HEK293 (cell line): Measurements from ENCODE around the gene HIVEP2.

Experiments
- CTCF ChIA-PET: fragments of 350-600 bp; formaldehyde crosslinking; extraction: SDS; loops from one replicate; lab custom pipeline; 2021; ENCODE audit warnings: antibody characterized with exemption; lab: Yijun Ruan, JAX
- POLR2A ChIA-PET: fragments of 300-600 bp; formaldehyde crosslinking; extraction: SDS; loops from one replicate; lab custom pipeline; 2020; ENCODE audit warnings: antibody characterized with exemption, inconsistent platforms; lab: Yijun Ruan, JAX
- H3K27ac ChIP-seq: fragments of 200-500 bp; sonication (Bioruptor generic); 2 replicates; pipeline ENCODE4 v1.5.1; 2014; ENCODE audit warnings: low read depth, low read length, control low read depth, inconsistent platforms; ENCODE audit errors: extremely low read depth
- H3K36me3 ChIP-seq, 2 experiments: fragments of 200-500 bp in 1 of 2; sonication (Bioruptor generic) in 1 of 2; 1 replicate in 1 of 2; 2 replicates in 1 of 2; pipeline ENCODE4 v1.5.1; 2014 to 2017; ENCODE audit warnings: inconsistent platforms in 2 of 2, low read length in 2 of 2; ENCODE audit not compliant: control insufficient read depth in 2 of 2, insufficient read depth in 1 of 2
- H3K4me1 ChIP-seq: fragments of 200-500 bp; sonication (Bioruptor generic); 2 replicates; pipeline ENCODE4 v1.5.1; 2014; ENCODE audit warnings: mild to moderate bottlenecking, low read length, inconsistent platforms; ENCODE audit not compliant: control insufficient read depth, insufficient read depth
- H3K4me3 ChIP-seq: 2 replicates; pipeline ENCODE4 v1.5.1; 2011; ENCODE audit warnings: low read depth, mild to moderate bottlenecking, control low read depth, low read length, moderate library complexity
- H3K9me3 ChIP-seq: fragments of 200-500 bp; sonication (Bioruptor generic); 2 replicates; pipeline ENCODE4 v1.5.1; 2014; ENCODE audit warnings: low read depth, low read length, inconsistent platforms; ENCODE audit not compliant: control insufficient read depth, insufficient read depth
- BCL11A ChIP-seq: fragments of 450-650 bp; formaldehyde crosslinking; IDR thresholded peaks from 2 replicates; pipeline ENCODE4 v1.5.1; 2016; ENCODE audit warnings: low read depth, missing biosample characterization, missing genetic modification characterization
- GLI2 ChIP-seq: fragments of 450-650 bp; formaldehyde crosslinking; IDR thresholded peaks from 2 replicates; pipeline ENCODE4; 2017; ENCODE audit warnings: missing biosample characterization, missing genetic modification characterization, low read depth, borderline replicate concordance
- HOXD13 ChIP-seq: sonication (generic); formaldehyde crosslinking; IDR thresholded peaks from 2 replicates; pipeline ENCODE4 v1.8.0; 2022; ENCODE audit warnings: missing genetic modification reagents, borderline replicate concordance
- IKZF3 ChIP-seq: fragments of 450-650 bp; IDR thresholded peaks from 2 replicates; pipeline ENCODE4 v1.5.0; 2018; ENCODE audit warnings: missing biosample characterization, mild to moderate bottlenecking, missing genetic modification characterization, moderate library complexity
- KLF7 ChIP-seq: fragments of 450-650 bp; formaldehyde crosslinking; IDR thresholded peaks from 2 replicates; pipeline ENCODE4 v1.5.1; 2016; ENCODE audit warnings: missing biosample characterization, missing genetic modification characterization, borderline replicate concordance
- KLF9 ChIP-seq: fragments of 450-650 bp; formaldehyde crosslinking; IDR thresholded peaks from 2 replicates; pipeline ENCODE4 v1.5.1; 2016; ENCODE audit warnings: missing biosample characterization, missing genetic modification characterization, low read depth
- OVOL3 ChIP-seq: fragments of 450-650 bp; formaldehyde crosslinking; IDR thresholded peaks from 2 replicates; pipeline ENCODE4 v1.5.1; 2016; ENCODE audit warnings: missing biosample characterization, missing genetic modification characterization
- SALL2 ChIP-seq: fragments of 450-650 bp; formaldehyde crosslinking; IDR thresholded peaks from 2 replicates; pipeline ENCODE4 v1.5.0; 2017; ENCODE audit warnings: missing biosample characterization, mild to moderate bottlenecking, missing genetic modification characterization, borderline replicate concordance
- YY2 ChIP-seq: fragments of 450-650 bp; formaldehyde crosslinking; IDR thresholded peaks from 2 replicates; pipeline ENCODE4 v1.5.1; 2016; ENCODE audit warnings: missing biosample characterization, missing genetic modification characterization
- ZNF335 ChIP-seq: fragments of 450-650 bp; formaldehyde crosslinking; conservative IDR thresholded peaks from 2 replicates; pipeline ENCODE4 v1.5.1; 2016; ENCODE audit warnings: missing biosample characterization, missing genetic modification characterization
- ZNF404 ChIP-seq: fragments of 450-650 bp; formaldehyde crosslinking; IDR thresholded peaks from 2 replicates; pipeline ENCODE4 v1.5.1; 2017; ENCODE audit warnings: missing biosample characterization, missing genetic modification characterization
- ZNF48 ChIP-seq: fragments of 450-650 bp; formaldehyde crosslinking; IDR thresholded peaks from 2 replicates; pipeline ENCODE4 v1.5.1; 2016; ENCODE audit warnings: missing biosample characterization, missing genetic modification characterization
- ZNF623 ChIP-seq: fragments of 450-650 bp; formaldehyde crosslinking; IDR thresholded peaks from 2 replicates; pipeline ENCODE4 v1.5.1; 2016; ENCODE audit warnings: missing biosample characterization, missing genetic modification characterization
- ZNF629 ChIP-seq: fragments of 450-650 bp; formaldehyde crosslinking; IDR thresholded peaks from 2 replicates; pipeline ENCODE4 v1.5.1; 2017; ENCODE audit warnings: missing biosample characterization, missing genetic modification characterization
- ZNF677 ChIP-seq: fragments of 450-650 bp; IDR thresholded peaks from 2 replicates; pipeline ENCODE4 v1.5.0; 2018; ENCODE audit warnings: missing biosample characterization, mild to moderate bottlenecking, missing genetic modification characterization, moderate library complexity
- ZNF701 ChIP-seq: fragments of 450-650 bp; formaldehyde crosslinking; IDR thresholded peaks from 2 replicates; pipeline ENCODE4 v1.5.1; 2016; ENCODE audit warnings: missing biosample characterization, missing genetic modification characterization
- ZSCAN16 ChIP-seq: fragments of 450-650 bp; formaldehyde crosslinking; IDR thresholded peaks from 2 replicates; pipeline ENCODE4 v1.5.1; 2016; ENCODE audit warnings: missing biosample characterization, missing genetic modification characterization
- TF ChIP-seq, protein P1 (sequence below): fragments of 450-650 bp; formaldehyde crosslinking; IDR thresholded peaks from 2 replicates; pipeline ENCODE4 v1.5.1; 2016; ENCODE audit warnings: missing biosample characterization, missing genetic modification characterization
- TF ChIP-seq, protein P2 (sequence below): fragments of 450-650 bp; formaldehyde crosslinking; optimal IDR thresholded peaks from 2 replicates; pipeline ENCODE3; 2016; ENCODE audit warnings: missing biosample characterization, mild to moderate bottlenecking, missing genetic modification characterization
- TF ChIP-seq, protein P3 (sequence below): fragments of 450-650 bp; formaldehyde crosslinking; IDR thresholded peaks from 2 replicates; pipeline ENCODE4 v1.5.1; 2016; ENCODE audit warnings: missing biosample characterization, missing genetic modification characterization

HIVEP2 gene

DNA sequence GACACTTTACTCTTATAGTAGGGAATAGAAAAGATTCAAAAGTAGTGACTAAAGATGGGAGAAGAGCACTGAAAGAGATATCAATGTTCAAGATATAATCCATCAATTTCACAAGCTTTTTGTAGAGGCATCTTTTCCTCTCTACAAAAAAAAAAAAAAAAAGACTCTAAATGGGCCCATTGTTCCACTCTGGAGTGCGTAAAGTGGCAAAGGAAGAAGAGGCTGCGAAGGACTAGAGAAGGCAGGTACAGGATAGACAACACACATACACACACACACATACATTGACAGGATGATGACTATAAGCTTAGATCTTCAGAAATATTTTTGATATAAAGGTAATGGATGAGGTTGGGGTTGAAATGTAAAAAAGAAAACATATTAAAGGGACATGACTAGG is 157.6 kb downstream of the HIVEP2 start:
- Histone ChIP-seq H3K27ac (no peak overlapping the region), H3K9me3 (no peaks in the 10 kb centered on the region), H3K4me1 (no peaks in the 10 kb centered on the region), H3K4me3 (no peak overlapping the region), H3K36me3 (no peaks in the 10 kb centered on the region)
- ChIA-PET POLR2A (interaction anchor here (0.6 kb wide), 1 partner anchor 1115 kb away, joined by 4 read pairs; no protein-coding TSS in a partner anchor), CTCF (interaction anchor here (0.6 to 1.2 kb wide), 2 partner anchors 9 to 973 kb away, joined by 3 read pairs; no protein-coding TSS in a partner anchor)
- no peak for TF ChIP-seq ZSCAN16
- TF ChIP-seq, protein P1, sequence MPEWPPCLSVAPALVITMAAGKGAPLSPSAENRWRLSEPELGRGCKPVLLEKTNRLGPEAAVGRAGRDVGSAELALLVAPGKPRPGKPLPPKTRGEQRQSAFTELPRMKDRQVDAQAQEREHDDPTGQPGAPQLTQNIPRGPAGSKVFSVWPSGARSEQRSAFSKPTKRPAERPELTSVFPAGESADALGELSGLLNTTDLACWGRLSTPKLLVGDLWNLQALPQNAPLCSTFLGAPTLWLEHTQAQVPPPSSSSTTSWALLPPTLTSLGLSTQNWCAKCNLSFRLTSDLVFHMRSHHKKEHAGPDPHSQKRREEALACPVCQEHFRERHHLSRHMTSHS (tag by site-specific recombination) = no peak
- no peak for TF ChIP-seq GLI2 (tag by site-specific recombination)
- TF ChIP-seq ZNF629 (tag by site-specific recombination) = no peak

DNA sequence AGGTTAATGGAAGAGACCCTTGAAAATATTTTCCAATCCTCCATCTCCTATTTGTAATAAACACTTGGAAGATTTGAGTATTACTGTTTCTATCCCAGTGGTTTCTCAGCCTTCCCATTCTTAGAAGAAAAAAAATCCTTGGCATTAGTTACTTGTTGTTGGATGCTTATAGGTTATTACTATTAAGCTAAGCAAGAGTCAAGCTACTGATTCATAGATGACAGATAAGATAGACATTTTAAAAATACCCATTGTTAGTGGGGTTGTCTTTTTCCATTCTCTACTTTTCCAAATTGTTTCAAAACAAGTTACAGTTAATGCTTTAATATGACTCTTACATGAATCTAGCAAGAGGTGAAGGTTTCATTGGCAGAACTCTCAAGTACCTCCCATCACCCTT is 158.5 kb downstream of the HIVEP2 start:
- H3K36me3 ChIP-seq = no peaks in the 10 kb centered on the region
- no peaks in the 10 kb centered on the region for H3K9me3 ChIP-seq
- no peaks in the 10 kb centered on the region for H3K4me1 ChIP-seq
- ChIA-PET POLR2A (no interaction called here), CTCF (interaction anchor here (0.7 to 1.4 kb wide), 3 partner anchors 10 to 46 kb away, joined by 3 to 4 read pairs (median 4); no protein-coding TSS in a partner anchor)
- H3K27ac ChIP-seq = no peak overlapping the region
- no peak for TF ChIP-seq ZNF404 (tag by site-specific recombination)
- H3K4me3 ChIP-seq = no peak overlapping the region

DNA sequence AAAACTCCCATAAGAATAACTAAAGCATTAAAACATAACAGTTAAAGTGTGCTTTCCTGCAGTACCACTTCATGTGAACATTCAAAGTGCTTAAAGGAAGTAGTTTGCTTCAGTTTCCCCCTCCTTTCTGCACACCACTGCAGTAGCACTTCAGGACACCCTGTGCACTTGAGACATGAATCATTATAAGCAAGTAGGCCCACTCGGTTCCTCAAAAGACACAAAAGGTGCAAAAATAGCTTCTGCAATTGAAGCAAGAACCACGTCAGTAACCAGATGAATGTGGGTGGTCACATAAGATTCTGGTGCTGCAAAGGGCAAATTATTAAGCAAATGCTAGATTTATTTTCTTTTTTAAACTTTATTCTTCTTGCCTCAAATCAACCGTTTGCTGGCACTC is 160.6 kb downstream of the HIVEP2 start:
- H3K27ac ChIP-seq = no peak overlapping the region
- POLR2A ChIA-PET = no interaction called here
- no peak overlapping the region for H3K4me3 ChIP-seq
- H3K9me3 ChIP-seq = no peaks in the 10 kb centered on the region
- no peak for TF ChIP-seq KLF7 (tag by site-specific recombination)
- no peak for TF ChIP-seq HOXD13 (CRISPR knock-in tag)
- no peak for TF ChIP-seq ZNF701 (tag by site-specific recombination)
- TF ChIP-seq, protein P2, sequence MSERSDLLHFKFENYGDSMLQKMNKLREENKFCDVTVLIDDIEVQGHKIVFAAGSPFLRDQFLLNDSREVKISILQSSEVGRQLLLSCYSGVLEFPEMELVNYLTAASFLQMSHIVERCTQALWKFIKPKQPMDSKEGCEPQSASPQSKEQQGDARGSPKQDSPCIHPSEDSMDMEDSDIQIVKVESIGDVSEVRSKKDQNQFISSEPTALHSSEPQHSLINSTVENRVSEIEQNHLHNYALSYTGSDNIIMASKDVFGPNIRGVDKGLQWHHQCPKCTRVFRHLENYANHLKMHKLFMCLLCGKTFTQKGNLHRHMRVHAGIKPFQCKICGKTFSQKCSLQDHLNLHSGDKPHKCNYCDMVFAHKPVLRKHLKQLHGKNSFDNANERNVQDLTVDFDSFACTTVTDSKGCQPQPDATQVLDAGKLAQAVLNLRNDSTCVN (tag by site-specific recombination) = no peak
- TF ChIP-seq ZNF677 (tag by site-specific recombination) = no peak
- no peak for TF ChIP-seq BCL11A (tag by site-specific recombination)
- no peak for TF ChIP-seq YY2 (tag by site-specific recombination)
- no peak for TF ChIP-seq IKZF3
- H3K4me1 ChIP-seq = no peaks in the 10 kb centered on the region
- no peaks in the 10 kb centered on the region for H3K36me3 ChIP-seq
- CTCF ChIA-PET = interaction anchor here (1.4 kb wide), 1 partner anchor 14 kb away, joined by 3 read pairs; no protein-coding TSS in a partner anchor

DNA sequence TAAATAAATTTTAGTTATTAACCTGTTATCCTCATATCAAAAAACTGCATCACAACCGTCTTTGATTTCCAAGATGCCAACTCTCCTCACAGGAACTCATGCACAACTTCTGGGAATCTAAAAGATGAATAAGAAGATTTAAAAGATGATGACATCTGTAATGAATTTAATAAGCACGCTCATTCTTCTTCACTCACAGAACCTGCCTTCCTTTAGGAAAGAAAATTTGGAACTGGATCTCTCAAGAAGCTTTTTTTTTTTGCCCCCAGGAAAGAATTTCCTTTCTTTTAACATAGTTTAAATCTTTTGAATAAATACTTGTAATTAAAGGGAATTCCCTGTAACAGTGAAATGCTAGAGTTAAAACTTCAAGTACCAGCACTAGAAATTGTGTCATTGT is 161.5 kb downstream of the HIVEP2 start:
- ChIA-PET POLR2A (no interaction called here), CTCF (interaction anchor here (0.6 kb wide), 1 partner anchor 171 kb away, joined by 3 read pairs; no protein-coding TSS in a partner anchor)
- TF ChIP-seq ZNF335 = no peak
- no peak for TF ChIP-seq ZNF48 (tag by site-specific recombination)
- no peak for TF ChIP-seq OVOL3 (tag by site-specific recombination)
- TF ChIP-seq IKZF3 = no peak
- no peak for TF ChIP-seq KLF9
- TF ChIP-seq ZNF623 = no peak
- TF ChIP-seq SALL2 (tag by site-specific recombination) = no peak
- TF ChIP-seq, protein P3, sequence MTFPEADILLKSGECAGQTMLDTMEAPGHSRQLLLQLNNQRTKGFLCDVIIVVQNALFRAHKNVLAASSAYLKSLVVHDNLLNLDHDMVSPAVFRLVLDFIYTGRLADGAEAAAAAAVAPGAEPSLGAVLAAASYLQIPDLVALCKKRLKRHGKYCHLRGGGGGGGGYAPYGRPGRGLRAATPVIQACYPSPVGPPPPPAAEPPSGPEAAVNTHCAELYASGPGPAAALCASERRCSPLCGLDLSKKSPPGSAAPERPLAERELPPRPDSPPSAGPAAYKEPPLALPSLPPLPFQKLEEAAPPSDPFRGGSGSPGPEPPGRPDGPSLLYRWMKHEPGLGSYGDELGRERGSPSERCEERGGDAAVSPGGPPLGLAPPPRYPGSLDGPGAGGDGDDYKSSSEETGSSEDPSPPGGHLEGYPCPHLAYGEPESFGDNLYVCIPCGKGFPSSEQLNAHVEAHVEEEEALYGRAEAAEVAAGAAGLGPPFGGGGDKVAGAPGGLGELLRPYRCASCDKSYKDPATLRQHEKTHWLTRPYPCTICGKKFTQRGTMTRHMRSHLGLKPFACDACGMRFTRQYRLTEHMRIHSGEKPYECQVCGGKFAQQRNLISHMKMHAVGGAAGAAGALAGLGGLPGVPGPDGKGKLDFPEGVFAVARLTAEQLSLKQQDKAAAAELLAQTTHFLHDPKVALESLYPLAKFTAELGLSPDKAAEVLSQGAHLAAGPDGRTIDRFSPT (tag by site-specific recombination) = no peak
- Histone ChIP-seq H3K36me3 (no peaks in the 10 kb centered on the region), H3K4me1 (no peaks in the 10 kb centered on the region), H3K4me3 (no peak overlapping the region), H3K9me3 (no peaks in the 10 kb centered on the region), H3K27ac (no peak overlapping the region)
